ENCODE results near the gene GRM4. TPM values are rescaled to one million over a fixed set of nuclear protein-coding genes. Genes with fewer than 3 reads are reported as not detected.

GRM4 gene
- polyA plus RNA-seq, 1 of the 3 experiments (the other 2 are of a cell fraction): not detected

DNA sequence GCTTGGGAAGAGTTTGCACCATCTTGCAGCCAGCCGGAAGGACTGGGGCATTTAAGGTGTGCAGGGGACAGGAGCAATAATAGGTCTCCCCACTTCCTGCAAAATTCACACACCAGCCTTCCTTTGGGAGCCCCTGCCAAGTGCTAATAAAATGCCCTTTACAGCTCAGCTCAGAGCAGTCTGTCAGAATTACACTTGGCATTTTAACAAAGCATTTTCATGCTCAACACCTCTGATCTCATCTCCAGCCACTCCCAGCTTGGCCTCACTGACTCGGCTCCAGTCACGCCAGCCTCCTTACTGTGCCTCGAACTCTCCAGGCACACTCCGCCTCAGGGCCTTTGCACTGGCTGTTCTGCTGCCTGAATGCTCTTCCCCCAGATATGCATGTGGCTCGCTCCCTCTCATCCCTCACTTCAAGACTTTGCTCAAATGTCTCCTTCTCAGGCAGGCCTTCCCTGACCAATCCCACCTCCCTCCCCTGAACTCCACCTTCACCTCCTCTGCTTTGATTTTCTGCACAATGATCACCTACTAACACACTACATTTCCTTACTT, 43.7 kb downstream of the GRM4 start:
- ChIA-PET POLR2A (no interaction called here), CTCF (interaction anchor here (0.5 to 3.3 kb wide), 4 partner anchors 8 to 47 kb away, joined by 3 to 12 read pairs (median 6); no protein-coding TSS in a partner anchor)
- TF ChIP-seq MEF2A (IDR thresholded peaks at IDR 0.05; ENCODE audit: borderline replicate concordance, low read depth): no peak
- TF ChIP-seq YY1 (IDR thresholded peaks at IDR 0.05; ENCODE audit: low read depth): no peak
- no peak for TF ChIP-seq JUND (IDR thresholded peaks at IDR 0.05)
- TF ChIP-seq, protein P1, sequence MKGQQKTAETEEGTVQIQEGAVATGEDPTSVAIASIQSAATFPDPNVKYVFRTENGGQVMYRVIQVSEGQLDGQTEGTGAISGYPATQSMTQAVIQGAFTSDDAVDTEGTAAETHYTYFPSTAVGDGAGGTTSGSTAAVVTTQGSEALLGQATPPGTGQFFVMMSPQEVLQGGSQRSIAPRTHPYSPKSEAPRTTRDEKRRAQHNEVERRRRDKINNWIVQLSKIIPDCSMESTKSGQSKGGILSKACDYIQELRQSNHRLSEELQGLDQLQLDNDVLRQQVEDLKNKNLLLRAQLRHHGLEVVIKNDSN (IDR thresholded peaks at IDR 0.05; ENCODE audit: borderline replicate concordance, low read depth): no peak
- no peak for TF ChIP-seq CHD2 (IDR thresholded peaks at IDR 0.05; ENCODE audit: low read length, partially characterized antibody)
- no peak for TF ChIP-seq ELF1 (IDR thresholded peaks at IDR 0.05)
- TF ChIP-seq NFIC (IDR thresholded peaks at IDR 0.05; ENCODE audit: borderline replicate concordance): no peak
- TF ChIP-seq NRF1 (IDR thresholded peaks at IDR 0.05; ENCODE audit: low read depth, low read length): no peak
- H3K27ac ChIP-seq (ENCODE audit: low read depth in 2 of 2, low read length in 1 of 2): no peak overlapping the region
- WGBS (ENCODE audit: low lambda C conversion rate): 70% methylated on average over 6 of the region's 6 CpGs
- H3K9ac ChIP-seq: no peak overlapping the region
- H2AFZ ChIP-seq (ENCODE audit: low read depth): no peak overlapping the region
- no peaks in the 10 kb centered on the region for H3K9me3 ChIP-seq
- H3K9me2 ChIP-seq: no peaks in the 10 kb centered on the region
- no peaks in the 10 kb centered on the region for H4K20me1 ChIP-seq (ENCODE audit: insufficient read depth)
- no peaks in the 10 kb centered on the region for H3K79me2 ChIP-seq (ENCODE audit: insufficient read depth)
- H3K4me3 ChIP-seq (ENCODE audit: low read depth in 2 of 2, low read length in 1 of 2): no peak overlapping the region
- DNase-seq: no peak
- no peak overlapping the region for H3K4me2 ChIP-seq
- no peaks in the 10 kb centered on the region for H3K36me3 ChIP-seq (replicated peaks in 1 of 2; ENCODE audit: control insufficient read depth in 1 of 2, insufficient read depth in 2 of 2, low read length in 1 of 2)
- no peaks in the 10 kb centered on the region for H3F3A ChIP-seq (replicated peaks; ENCODE audit: insufficient read depth)
- peaks cover 0 to 4% of the 10 kb centered on the region in 2 experiments; a peak in 1 of 4 replicates for H3K4me1 ChIP-seq (ENCODE audit: control insufficient read depth in 1 of 2, insufficient read depth in 2 of 2, low read depth in 1 of 2, low read length in 1 of 2)
- H3K27me3 ChIP-seq (ENCODE audit: insufficient read depth): peaks cover 22% of the 10 kb centered on the region

DNA sequence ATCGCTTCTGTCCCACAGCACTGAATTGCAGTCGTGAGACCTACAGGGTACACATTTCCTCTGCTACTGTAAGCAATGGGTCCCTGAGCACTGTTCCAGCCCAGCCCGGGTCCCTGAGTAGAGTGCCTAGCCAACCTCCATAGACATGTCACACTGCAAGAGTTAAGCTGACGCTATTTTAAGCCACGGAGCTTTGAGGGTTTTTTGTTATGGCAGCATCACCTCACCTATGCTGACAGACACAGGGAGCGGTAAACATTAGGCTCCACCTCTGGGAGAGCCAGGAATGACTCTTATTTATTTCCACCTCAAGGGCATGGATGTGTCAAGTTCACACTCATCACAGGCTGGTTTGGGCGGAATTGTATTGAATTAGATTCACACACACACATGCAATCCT, 45.1 kb downstream of the GRM4 start:
- Histone ChIP-seq H3K79me2 (ENCODE audit: insufficient read depth) (no peaks in the 10 kb centered on the region), H3K4me1 (ENCODE audit: control insufficient read depth in 1 of 2, insufficient read depth in 2 of 2, low read depth in 1 of 2, low read length in 1 of 2) (peaks cover 0 to 4% of the 10 kb centered on the region in 2 experiments; a peak in 1 of 4 replicates), H2AFZ (ENCODE audit: low read depth) (no peak overlapping the region), H3K36me3 (replicated peaks in 1 of 2; ENCODE audit: control insufficient read depth in 1 of 2, insufficient read depth in 2 of 2, low read length in 1 of 2) (no peaks in the 10 kb centered on the region), H4K20me1 (ENCODE audit: insufficient read depth) (no peaks in the 10 kb centered on the region), H3K9me3 (no peaks in the 10 kb centered on the region), H3K4me2 (no peak overlapping the region), H3K9ac (no peak overlapping the region), H3F3A (replicated peaks; ENCODE audit: insufficient read depth) (no peaks in the 10 kb centered on the region), H3K9me2 (no peaks in the 10 kb centered on the region), H3K27ac (ENCODE audit: low read depth in 2 of 2, low read length in 1 of 2) (no peak overlapping the region), H3K4me3 (ENCODE audit: low read depth in 2 of 2, low read length in 1 of 2) (no peak overlapping the region), H3K27me3 (ENCODE audit: insufficient read depth) (peaks cover 14% of the 10 kb centered on the region)
- TF ChIP-seq, protein P2, sequence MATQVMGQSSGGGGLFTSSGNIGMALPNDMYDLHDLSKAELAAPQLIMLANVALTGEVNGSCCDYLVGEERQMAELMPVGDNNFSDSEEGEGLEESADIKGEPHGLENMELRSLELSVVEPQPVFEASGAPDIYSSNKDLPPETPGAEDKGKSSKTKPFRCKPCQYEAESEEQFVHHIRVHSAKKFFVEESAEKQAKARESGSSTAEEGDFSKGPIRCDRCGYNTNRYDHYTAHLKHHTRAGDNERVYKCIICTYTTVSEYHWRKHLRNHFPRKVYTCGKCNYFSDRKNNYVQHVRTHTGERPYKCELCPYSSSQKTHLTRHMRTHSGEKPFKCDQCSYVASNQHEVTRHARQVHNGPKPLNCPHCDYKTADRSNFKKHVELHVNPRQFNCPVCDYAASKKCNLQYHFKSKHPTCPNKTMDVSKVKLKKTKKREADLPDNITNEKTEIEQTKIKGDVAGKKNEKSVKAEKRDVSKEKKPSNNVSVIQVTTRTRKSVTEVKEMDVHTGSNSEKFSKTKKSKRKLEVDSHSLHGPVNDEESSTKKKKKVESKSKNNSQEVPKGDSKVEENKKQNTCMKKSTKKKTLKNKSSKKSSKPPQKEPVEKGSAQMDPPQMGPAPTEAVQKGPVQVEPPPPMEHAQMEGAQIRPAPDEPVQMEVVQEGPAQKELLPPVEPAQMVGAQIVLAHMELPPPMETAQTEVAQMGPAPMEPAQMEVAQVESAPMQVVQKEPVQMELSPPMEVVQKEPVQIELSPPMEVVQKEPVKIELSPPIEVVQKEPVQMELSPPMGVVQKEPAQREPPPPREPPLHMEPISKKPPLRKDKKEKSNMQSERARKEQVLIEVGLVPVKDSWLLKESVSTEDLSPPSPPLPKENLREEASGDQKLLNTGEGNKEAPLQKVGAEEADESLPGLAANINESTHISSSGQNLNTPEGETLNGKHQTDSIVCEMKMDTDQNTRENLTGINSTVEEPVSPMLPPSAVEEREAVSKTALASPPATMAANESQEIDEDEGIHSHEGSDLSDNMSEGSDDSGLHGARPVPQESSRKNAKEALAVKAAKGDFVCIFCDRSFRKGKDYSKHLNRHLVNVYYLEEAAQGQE (IDR thresholded peaks at IDR 0.05; ENCODE audit: low read depth, low read length): no peak
- TF ChIP-seq RAD21 (IDR thresholded peaks at IDR 0.05; ENCODE audit: low read length) (no peak), TCF12 (IDR thresholded peaks at IDR 0.05) (no peak), ELF1 (IDR thresholded peaks at IDR 0.05) (no peak), TAF1 (IDR thresholded peaks at IDR 0.05; ENCODE audit: borderline replicate concordance, low read depth, low read length) (no peak), NRF1 (IDR thresholded peaks at IDR 0.05; ENCODE audit: low read depth, low read length) (no peak), EZH2phosphoT487 (IDR thresholded peaks at IDR 0.05; ENCODE audit: borderline replicate concordance, low read depth) (no peak), SIN3A (IDR thresholded peaks at IDR 0.05; ENCODE audit: borderline replicate concordance, low read depth, low read length) (no peak), CHD2 (IDR thresholded peaks at IDR 0.05; ENCODE audit: low read length, partially characterized antibody) (no peak), JUND (IDR thresholded peaks at IDR 0.05) (no peak), SMC3 (IDR thresholded peaks at IDR 0.05; ENCODE audit: low read depth, low read length) (no peak), FOSL2 (IDR thresholded peaks at IDR 0.05; ENCODE audit: borderline replicate concordance, low read depth) (no peak)
- TF ChIP-seq, protein P3, sequence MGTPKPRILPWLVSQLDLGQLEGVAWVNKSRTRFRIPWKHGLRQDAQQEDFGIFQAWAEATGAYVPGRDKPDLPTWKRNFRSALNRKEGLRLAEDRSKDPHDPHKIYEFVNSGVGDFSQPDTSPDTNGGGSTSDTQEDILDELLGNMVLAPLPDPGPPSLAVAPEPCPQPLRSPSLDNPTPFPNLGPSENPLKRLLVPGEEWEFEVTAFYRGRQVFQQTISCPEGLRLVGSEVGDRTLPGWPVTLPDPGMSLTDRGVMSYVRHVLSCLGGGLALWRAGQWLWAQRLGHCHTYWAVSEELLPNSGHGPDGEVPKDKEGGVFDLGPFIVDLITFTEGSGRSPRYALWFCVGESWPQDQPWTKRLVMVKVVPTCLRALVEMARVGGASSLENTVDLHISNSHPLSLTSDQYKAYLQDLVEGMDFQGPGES (IDR thresholded peaks at IDR 0.05; ENCODE audit: low read depth, low read length): no peak
- TF ChIP-seq, protein P4, sequence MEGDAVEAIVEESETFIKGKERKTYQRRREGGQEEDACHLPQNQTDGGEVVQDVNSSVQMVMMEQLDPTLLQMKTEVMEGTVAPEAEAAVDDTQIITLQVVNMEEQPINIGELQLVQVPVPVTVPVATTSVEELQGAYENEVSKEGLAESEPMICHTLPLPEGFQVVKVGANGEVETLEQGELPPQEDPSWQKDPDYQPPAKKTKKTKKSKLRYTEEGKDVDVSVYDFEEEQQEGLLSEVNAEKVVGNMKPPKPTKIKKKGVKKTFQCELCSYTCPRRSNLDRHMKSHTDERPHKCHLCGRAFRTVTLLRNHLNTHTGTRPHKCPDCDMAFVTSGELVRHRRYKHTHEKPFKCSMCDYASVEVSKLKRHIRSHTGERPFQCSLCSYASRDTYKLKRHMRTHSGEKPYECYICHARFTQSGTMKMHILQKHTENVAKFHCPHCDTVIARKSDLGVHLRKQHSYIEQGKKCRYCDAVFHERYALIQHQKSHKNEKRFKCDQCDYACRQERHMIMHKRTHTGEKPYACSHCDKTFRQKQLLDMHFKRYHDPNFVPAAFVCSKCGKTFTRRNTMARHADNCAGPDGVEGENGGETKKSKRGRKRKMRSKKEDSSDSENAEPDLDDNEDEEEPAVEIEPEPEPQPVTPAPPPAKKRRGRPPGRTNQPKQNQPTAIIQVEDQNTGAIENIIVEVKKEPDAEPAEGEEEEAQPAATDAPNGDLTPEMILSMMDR (IDR thresholded peaks at IDR 0.05): no peak
- DNase-seq: no peak
- ChIA-PET POLR2A (no interaction called here), CTCF (interaction anchor here (0.9 to 3.3 kb wide), 6 partner anchors 10 to 362 kb away, joined by 3 to 12 read pairs (median 3); no protein-coding TSS in a partner anchor)
- WGBS (ENCODE audit: low lambda C conversion rate): 80% methylated on average over 4 of the region's 7 CpGs

Measured in SK-N-SH (cell line).